Right atrium auricular region (tissue), 2 donors: ENCODE data around the gene DLEC1. TPM values are rescaled to one million over a fixed set of nuclear protein-coding genes. Genes with fewer than 3 reads are reported as not detected.
A peak's percentile ranks its signal among the peaks of the same experiment; 100 is the strongest.

Experiments used
- DNase-seq: peaks from one replicate; pipeline ENCODE4 v3.0.0-alpha.2; 2019; ENCODE audit warnings: low spot score
- H3K27ac ChIP-seq, 2 donors: fragments of 200-600 bp; sonication (generic); 1 replicate in 1 of 2; 2 replicates in 1 of 2; pipeline ENCODE4 v1.5.1; 2016 to 2019
- H3K27me3 ChIP-seq, 2 donors: fragments of 200-600 bp; sonication (generic); one replicate each; pipeline versions ENCODE4 v1.5.1 to v1.6.0; 2017 to 2019
- H3K36me3 ChIP-seq: fragments of 200-600 bp; sonication (generic); one replicate; pipeline ENCODE4 v1.5.1; 2016
- H3K4me1 ChIP-seq, 2 donors: fragments of 200-600 bp; sonication (generic); one replicate each; pipeline versions ENCODE4 v1.5.1 to v1.6.0; 2017 to 2019
- H3K4me3 ChIP-seq, 2 donors: fragments of 200-600 bp; sonication (generic); 1 replicate in 1 of 2; 2 replicates in 1 of 2; pipeline ENCODE4 v1.5.1; 2017 to 2019; ENCODE audit warnings: mild to moderate bottlenecking in 1 of 2, moderate library complexity in 1 of 2
- H3K9me3 ChIP-seq, 2 donors: fragments of 200-600 bp; sonication (generic); one replicate each; pipeline ENCODE4 v1.5.1; 2019
- total RNA-seq, 2 donors: library from RNA; depleted of rRNA; stranded (reverse); fragments of >200 nt; gene quantifications; one replicate each; pipeline ENCODE4 v1.1.0, GENCODE V29; 2016
- TF ChIP-seq, protein P1 (sequence below), 2 donors: fragments of 200-600 bp; sonication (generic); IDR thresholded peaks; one replicate each; pipeline ENCODE4 v1.5.1; 2019; ENCODE audit warnings: antibody characterized with exemption in 2 of 2

The DLEC1 gene
- total RNA-seq, 2 donors from 2014 or later, result 0.22 to 0.35 TPM

DNA sequence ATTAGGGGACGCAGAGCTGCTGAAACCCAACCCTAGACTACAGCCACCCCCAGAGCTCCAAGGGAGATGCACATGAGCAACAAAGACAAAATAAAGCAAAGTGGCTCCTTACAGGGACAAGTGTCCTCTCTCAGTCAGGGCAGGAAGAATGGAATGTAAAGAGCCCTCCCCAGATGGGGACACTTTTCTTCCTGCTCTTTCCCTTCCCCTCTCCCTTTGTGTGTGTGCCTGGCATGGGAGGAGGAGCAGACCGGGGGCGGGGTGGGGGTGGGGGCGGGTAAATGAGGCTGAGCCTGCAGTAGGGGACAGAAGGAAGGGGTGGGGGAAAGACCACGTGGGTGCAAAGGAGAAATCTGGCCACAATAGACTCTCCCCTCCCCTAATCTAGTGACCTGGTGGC lies 60.5 kb downstream of the DLEC1 start:
- TF ChIP-seq, protein P1, sequence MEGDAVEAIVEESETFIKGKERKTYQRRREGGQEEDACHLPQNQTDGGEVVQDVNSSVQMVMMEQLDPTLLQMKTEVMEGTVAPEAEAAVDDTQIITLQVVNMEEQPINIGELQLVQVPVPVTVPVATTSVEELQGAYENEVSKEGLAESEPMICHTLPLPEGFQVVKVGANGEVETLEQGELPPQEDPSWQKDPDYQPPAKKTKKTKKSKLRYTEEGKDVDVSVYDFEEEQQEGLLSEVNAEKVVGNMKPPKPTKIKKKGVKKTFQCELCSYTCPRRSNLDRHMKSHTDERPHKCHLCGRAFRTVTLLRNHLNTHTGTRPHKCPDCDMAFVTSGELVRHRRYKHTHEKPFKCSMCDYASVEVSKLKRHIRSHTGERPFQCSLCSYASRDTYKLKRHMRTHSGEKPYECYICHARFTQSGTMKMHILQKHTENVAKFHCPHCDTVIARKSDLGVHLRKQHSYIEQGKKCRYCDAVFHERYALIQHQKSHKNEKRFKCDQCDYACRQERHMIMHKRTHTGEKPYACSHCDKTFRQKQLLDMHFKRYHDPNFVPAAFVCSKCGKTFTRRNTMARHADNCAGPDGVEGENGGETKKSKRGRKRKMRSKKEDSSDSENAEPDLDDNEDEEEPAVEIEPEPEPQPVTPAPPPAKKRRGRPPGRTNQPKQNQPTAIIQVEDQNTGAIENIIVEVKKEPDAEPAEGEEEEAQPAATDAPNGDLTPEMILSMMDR (IDR thresholded peaks at IDR 0.05), result no peak
- no peaks in the 10 kb centered on the region for H3K36me3 ChIP-seq

DNA sequence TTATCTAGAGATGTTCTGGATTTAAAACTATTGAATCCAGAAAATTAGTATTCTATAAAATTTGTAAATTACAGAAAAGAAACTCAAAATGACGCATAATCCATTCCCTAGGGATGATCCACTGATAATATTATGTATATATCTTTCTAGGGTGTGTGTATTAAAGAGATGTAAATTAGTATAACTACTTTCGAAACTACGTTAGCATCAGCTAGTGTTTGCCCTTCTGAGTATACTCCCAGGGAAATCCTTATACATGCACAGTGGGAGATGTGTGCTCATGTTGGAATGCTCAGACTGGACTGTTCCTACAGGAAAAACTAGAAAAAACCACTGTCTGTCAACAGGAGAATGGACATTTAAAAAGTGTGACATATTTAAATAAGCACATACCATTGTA lies 61.5 kb downstream of the DLEC1 start:
- Histone ChIP-seq H3K27ac (no peak overlapping the region), H3K4me3 (no peak overlapping the region), H3K9me3 (peaks cover 0 to 14% of the 10 kb centered on the region in 2 donors), H3K4me1 (no peaks in the 10 kb centered on the region), H3K36me3 (no peaks in the 10 kb centered on the region), H3K27me3 (no peaks in the 10 kb centered on the region)
- DNase-seq, result no peak
- TF ChIP-seq, protein P1 (IDR thresholded peaks at IDR 0.05), result no peak

More for the DNA sequence above, 60.5 kb downstream of the DLEC1 start:
- no peak overlapping the region for H3K27ac ChIP-seq
- no peak for DNase-seq
- H3K4me3 ChIP-seq, result no peak overlapping the region
- H3K27me3 ChIP-seq, result no peaks in the 10 kb centered on the region
- no peaks in the 10 kb centered on the region for H3K4me1 ChIP-seq
- H3K9me3 ChIP-seq, result peaks cover 0 to 4% of the 10 kb centered on the region in 2 donors

DNA sequence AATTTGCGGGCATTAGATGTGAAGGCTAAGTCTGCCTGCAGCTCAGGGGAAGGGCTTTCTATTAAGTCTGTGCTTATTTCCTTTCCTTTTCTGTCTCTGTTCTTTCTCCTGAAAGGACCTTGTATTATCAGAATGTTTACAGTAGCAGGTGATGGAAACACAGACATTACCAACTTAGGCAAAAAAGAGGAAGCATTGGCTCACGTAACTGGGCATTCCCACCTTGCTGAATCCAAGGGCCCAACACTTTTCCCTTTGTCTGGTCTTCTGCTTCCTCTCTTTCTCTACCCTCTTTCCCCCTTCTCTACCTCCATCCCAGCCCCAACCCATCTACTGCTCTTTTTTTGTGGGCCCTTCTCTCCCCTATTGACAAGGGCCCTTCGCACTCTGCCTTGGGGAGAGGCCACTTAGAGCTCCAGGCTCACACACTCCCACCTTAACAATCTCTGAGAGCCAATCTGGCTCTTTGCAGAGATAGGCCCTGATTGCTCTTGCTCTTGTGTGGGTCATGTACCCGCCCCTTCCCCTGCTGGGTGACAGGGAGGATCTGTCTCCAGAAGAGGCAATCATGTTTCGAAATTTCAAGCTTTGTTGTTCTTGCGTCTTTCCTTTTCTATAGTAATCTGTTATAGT lies 62.9 kb downstream of the DLEC1 start:
- H3K9me3 ChIP-seq, result peaks cover 0 to 14% of the 10 kb centered on the region in 2 donors
- peak; percentile 34 for DNase-seq
- H3K4me3 ChIP-seq, result no peak overlapping the region
- no peaks in the 10 kb centered on the region for H3K36me3 ChIP-seq
- TF ChIP-seq, protein P1 (IDR thresholded peaks at IDR 0.05), result no peak
- H3K27me3 ChIP-seq, result no peaks in the 10 kb centered on the region
- no peaks in the 10 kb centered on the region for H3K4me1 ChIP-seq
- H3K27ac ChIP-seq, result no peak overlapping the region

DNA sequence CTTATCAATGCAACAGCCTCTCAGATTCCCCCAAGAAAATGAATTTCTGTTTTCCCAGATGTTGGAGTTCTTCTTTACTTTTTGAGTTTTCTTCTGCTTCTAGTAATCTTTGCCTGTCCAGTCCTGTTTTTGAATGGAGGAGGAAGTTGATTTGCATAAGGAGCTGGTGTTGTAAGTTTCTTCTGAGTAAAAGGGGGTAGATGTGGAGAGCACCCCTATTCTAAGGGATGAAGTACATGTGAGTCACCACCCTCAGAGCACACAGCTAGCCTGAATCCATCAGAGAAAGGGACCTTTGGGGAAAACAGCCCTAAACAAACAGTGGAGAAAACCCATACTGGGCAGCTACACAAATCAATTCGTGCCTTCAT lies 63.4 kb downstream of the DLEC1 start:
- DNase-seq, result no peak
- Histone ChIP-seq H3K4me3 (no peak overlapping the region), H3K27me3 (no peaks in the 10 kb centered on the region), H3K36me3 (no peaks in the 10 kb centered on the region), H3K4me1 (no peaks in the 10 kb centered on the region), H3K27ac (no peak overlapping the region), H3K9me3 (peaks cover 0 to 14% of the 10 kb centered on the region in 2 donors)
- TF ChIP-seq, protein P1 (IDR thresholded peaks at IDR 0.05), result no peak

DNA sequence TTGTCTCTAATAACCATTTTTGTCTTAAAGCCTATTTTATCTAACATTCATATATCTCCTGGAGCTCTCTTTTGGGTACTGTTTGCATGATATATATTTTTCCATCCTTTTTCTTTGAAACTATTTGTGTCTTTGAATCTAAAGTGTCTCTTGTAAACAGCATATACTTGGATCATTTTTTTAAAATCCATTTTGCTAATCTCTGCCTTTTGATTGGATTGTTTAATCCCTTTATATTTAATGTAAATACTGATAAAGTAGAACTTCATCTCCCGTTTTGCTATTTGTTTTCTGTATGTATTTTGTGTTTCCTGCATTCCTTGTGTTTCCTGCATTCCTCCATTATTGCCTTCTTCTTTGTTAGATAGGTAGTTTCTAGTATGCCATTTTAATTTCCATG lies 66.5 kb downstream of the DLEC1 start:
- Histone ChIP-seq H3K27ac (no peak overlapping the region), H3K9me3 (peaks cover 0 to 14% of the 10 kb centered on the region in 2 donors), H3K27me3 (no peaks in the 10 kb centered on the region), H3K36me3 (no peaks in the 10 kb centered on the region), H3K4me3 (no peak overlapping the region), H3K4me1 (no peaks in the 10 kb centered on the region)
- DNase-seq, result no peak
- TF ChIP-seq, protein P1 (IDR thresholded peaks at IDR 0.05), result no peak
